ENCODE results near the gene NDUFA8.

The NDUFA8 gene

GRCh38 chr9:122124048-122124447, 35.5 kb downstream of the NDUFA8 start:
- Histone ChIP-seq H3K36me3 (ENCODE audit: insufficient read depth, low read length) (no peaks in the 10 kb centered on the region), H3K9me3 (ENCODE audit: low read length) (no peaks in the 10 kb centered on the region), H3K4me1 (ENCODE audit: insufficient read depth, low read length, severe bottlenecking) (peaks cover 11% of the 10 kb centered on the region), H3K27me3 (ENCODE audit: insufficient read depth, low read length) (peaks cover 26% of the 10 kb centered on the region; the same call in 1 of the 2 replicates), H3K4me2 (ENCODE audit: low read length) (no peak overlapping the region), H2AFZ (ENCODE audit: low read length) (no peak overlapping the region), H3K27ac (ENCODE audit: low read depth, low read length, poor library complexity, severe bottlenecking) (no peak overlapping the region), H4K20me1 (ENCODE audit: insufficient read depth, low read length) (no peaks in the 10 kb centered on the region), H3K9me2 (ENCODE audit: low read depth, low read length) (no peaks in the 10 kb centered on the region), H3F3A (ENCODE audit: insufficient read depth, low read length) (no peaks in the 10 kb centered on the region), H3K9ac (ENCODE audit: low read length) (no peak overlapping the region), H3K79me2 (ENCODE audit: insufficient read depth, low read length) (no peaks in the 10 kb centered on the region), H3K4me3 (ENCODE audit: low read depth, low read length, poor library complexity, severe bottlenecking) (no peak overlapping the region)
- TF ChIP-seq CTCF (IDR thresholded peaks at IDR 0.05; ENCODE audit: low read length) (no peak), EZH2 (IDR thresholded peaks at IDR 0.05; ENCODE audit: borderline replicate concordance, low read length) (no peak)

- Histone ChIP-seq H3K9ac (ENCODE audit: low read length) (no peak overlapping the region), H3K9me2 (ENCODE audit: low read depth, low read length) (no peaks in the 10 kb centered on the region), H3K27me3 (ENCODE audit: insufficient read depth, low read length) (peaks cover 17% of the 10 kb centered on the region; the same call in 1 of the 2 replicates), H4K20me1 (ENCODE audit: insufficient read depth, low read length) (no peaks in the 10 kb centered on the region), H3K79me2 (ENCODE audit: insufficient read depth, low read length) (no peaks in the 10 kb centered on the region), H3K36me3 (ENCODE audit: insufficient read depth, low read length) (no peaks in the 10 kb centered on the region), H3K9me3 (ENCODE audit: low read length) (no peaks in the 10 kb centered on the region), H3K4me1 (ENCODE audit: insufficient read depth, low read length, severe bottlenecking) (peaks cover 11% of the 10 kb centered on the region), H3F3A (ENCODE audit: insufficient read depth, low read length) (no peaks in the 10 kb centered on the region), H2AFZ (ENCODE audit: low read length) (no peak overlapping the region), H3K27ac (ENCODE audit: low read depth, low read length, poor library complexity, severe bottlenecking) (no peak overlapping the region), H3K4me2 (ENCODE audit: low read length) (no peak overlapping the region; the same call in 1 of the 2 replicates), H3K4me3 (ENCODE audit: low read depth, low read length, poor library complexity, severe bottlenecking) (no peak overlapping the region)
- no peak for TF ChIP-seq EZH2 (IDR thresholded peaks at IDR 0.05; ENCODE audit: borderline replicate concordance, low read length)
- TF ChIP-seq CTCF (IDR thresholded peaks at IDR 0.05; ENCODE audit: low read length): peak; percentile 99
Observed at GRCh38 chr9:122122903-122123632, 36.5 kb downstream of the NDUFA8 start.

GRCh38 chr9:122122468-122122867, 37.1 kb downstream of the NDUFA8 start:
- H3K79me2 ChIP-seq (ENCODE audit: insufficient read depth, low read length): no peaks in the 10 kb centered on the region
- no peak overlapping the region for H3K4me3 ChIP-seq (ENCODE audit: low read depth, low read length, poor library complexity, severe bottlenecking)
- no peaks in the 10 kb centered on the region for H3K9me3 ChIP-seq (ENCODE audit: low read length)
- H3F3A ChIP-seq (ENCODE audit: insufficient read depth, low read length): no peaks in the 10 kb centered on the region
- H3K27ac ChIP-seq (ENCODE audit: low read depth, low read length, poor library complexity, severe bottlenecking): no peak overlapping the region
- TF ChIP-seq EZH2 (IDR thresholded peaks at IDR 0.05; ENCODE audit: borderline replicate concordance, low read length) (no peak), CTCF (IDR thresholded peaks at IDR 0.05; ENCODE audit: low read length) (no peak)
- no peak overlapping the region; the same call in 1 of the 2 replicates for H3K4me2 ChIP-seq (ENCODE audit: low read length)
- peaks cover 11% of the 10 kb centered on the region for H3K4me1 ChIP-seq (ENCODE audit: insufficient read depth, low read length, severe bottlenecking)
- H3K9ac ChIP-seq (ENCODE audit: low read length): no peak overlapping the region
- H3K9me2 ChIP-seq (ENCODE audit: low read depth, low read length): no peaks in the 10 kb centered on the region
- H3K27me3 ChIP-seq (ENCODE audit: insufficient read depth, low read length): peaks cover 15% of the 10 kb centered on the region; the same call in 1 of the 2 replicates
- H4K20me1 ChIP-seq (ENCODE audit: insufficient read depth, low read length): no peaks in the 10 kb centered on the region
- H2AFZ ChIP-seq (ENCODE audit: low read length): no peak overlapping the region
- no peaks in the 10 kb centered on the region for H3K36me3 ChIP-seq (ENCODE audit: insufficient read depth, low read length)
